ENCODE results near the gene CLDN2.

DNA sequence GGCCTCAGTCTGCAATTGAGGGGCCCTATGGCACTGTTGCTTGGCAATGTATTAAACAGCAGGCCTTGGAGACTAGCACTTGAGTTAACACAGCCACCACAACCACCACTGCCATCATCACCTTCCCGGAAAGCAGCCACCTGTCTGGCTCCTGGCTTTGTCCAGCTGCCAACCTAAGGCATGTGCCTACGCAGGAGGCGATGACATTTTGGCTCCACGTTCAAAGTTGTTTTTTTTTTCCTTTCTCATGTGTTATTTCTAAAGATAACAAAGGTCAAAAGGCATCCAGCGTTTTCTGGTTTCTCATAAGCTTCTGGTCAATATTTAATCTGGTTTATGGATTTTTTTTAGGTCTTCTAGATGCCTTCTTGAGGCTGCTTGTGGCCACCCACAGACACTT is 7.5 kb downstream of the CLDN2 start:
- TF ChIP-seq, protein P1, sequence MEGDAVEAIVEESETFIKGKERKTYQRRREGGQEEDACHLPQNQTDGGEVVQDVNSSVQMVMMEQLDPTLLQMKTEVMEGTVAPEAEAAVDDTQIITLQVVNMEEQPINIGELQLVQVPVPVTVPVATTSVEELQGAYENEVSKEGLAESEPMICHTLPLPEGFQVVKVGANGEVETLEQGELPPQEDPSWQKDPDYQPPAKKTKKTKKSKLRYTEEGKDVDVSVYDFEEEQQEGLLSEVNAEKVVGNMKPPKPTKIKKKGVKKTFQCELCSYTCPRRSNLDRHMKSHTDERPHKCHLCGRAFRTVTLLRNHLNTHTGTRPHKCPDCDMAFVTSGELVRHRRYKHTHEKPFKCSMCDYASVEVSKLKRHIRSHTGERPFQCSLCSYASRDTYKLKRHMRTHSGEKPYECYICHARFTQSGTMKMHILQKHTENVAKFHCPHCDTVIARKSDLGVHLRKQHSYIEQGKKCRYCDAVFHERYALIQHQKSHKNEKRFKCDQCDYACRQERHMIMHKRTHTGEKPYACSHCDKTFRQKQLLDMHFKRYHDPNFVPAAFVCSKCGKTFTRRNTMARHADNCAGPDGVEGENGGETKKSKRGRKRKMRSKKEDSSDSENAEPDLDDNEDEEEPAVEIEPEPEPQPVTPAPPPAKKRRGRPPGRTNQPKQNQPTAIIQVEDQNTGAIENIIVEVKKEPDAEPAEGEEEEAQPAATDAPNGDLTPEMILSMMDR (conservative IDR thresholded peaks at IDR 0.05 in 1 of 2, IDR thresholded peaks at IDR 0.05 in 1 of 2; ENCODE audit: extremely low read depth in 1 of 2, insufficient read depth in 1 of 2, low read depth in 1 of 2, low read length in 2 of 2) = no peak
- TF ChIP-seq EZH2 (IDR thresholded peaks at IDR 0.05; ENCODE audit: borderline replicate concordance, low read length) = no peak
